B cell (primary cell): ENCODE data around the gene PTPN11.

ENCODE experiments used
- EZH2 ChIP-seq: IDR thresholded peaks from 2 replicates; pipeline ENCODE4 v1.6.1; 2012; ENCODE audit warnings: borderline replicate concordance, low read depth, mild to moderate bottlenecking, moderate library complexity, low read length; ENCODE audit not compliant: insufficient read depth, poor library complexity, severe bottlenecking
- TF ChIP-seq, protein P1 (sequence below): fragments of 200-600 bp; IDR thresholded peaks from one replicate; pipeline ENCODE4 v1.8.0; 2022; ENCODE audit warnings: antibody characterized with exemption, mild to moderate bottlenecking

DNA sequence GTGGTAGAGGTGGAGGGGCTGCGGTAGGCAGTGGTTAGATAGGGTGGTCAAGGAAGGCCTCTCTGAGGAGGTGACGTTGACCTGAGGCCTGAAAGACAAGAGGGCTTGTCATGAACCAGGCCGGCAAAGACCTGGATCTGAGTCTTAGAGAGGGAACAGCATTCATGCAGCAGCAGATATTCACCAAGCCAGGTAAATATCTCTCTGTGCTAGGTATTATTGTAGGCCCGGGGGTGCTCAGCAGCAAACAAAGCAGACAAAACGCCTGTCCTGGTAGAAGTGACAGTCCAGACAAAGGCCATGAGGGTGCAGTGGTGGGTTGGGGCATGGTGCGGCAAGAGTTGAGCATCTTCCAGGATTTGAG is 117.6 kb downstream of the PTPN11 start:
- TF ChIP-seq EZH2, result no peak
- TF ChIP-seq, protein P1, sequence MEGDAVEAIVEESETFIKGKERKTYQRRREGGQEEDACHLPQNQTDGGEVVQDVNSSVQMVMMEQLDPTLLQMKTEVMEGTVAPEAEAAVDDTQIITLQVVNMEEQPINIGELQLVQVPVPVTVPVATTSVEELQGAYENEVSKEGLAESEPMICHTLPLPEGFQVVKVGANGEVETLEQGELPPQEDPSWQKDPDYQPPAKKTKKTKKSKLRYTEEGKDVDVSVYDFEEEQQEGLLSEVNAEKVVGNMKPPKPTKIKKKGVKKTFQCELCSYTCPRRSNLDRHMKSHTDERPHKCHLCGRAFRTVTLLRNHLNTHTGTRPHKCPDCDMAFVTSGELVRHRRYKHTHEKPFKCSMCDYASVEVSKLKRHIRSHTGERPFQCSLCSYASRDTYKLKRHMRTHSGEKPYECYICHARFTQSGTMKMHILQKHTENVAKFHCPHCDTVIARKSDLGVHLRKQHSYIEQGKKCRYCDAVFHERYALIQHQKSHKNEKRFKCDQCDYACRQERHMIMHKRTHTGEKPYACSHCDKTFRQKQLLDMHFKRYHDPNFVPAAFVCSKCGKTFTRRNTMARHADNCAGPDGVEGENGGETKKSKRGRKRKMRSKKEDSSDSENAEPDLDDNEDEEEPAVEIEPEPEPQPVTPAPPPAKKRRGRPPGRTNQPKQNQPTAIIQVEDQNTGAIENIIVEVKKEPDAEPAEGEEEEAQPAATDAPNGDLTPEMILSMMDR, result no peak
